IMR-90 (cell line): ENCODE measurements around the gene LDB1. TPM values are rescaled to one million over a fixed set of nuclear protein-coding genes. Genes with fewer than 3 reads are reported as not detected.

ENCODE experiments used
- ATAC-seq: fragments of 200-7000 bp; cut with Tn5 transposase; 2 replicates; pipeline ENCODE4 v1.9.1; 2020; ENCODE audit warnings: low read depth, mild to moderate bottlenecking, moderate library complexity
- BruUV-seq: library from RNA; stranded (reverse); fragments of 400-500 nt; replicated peaks from 2 replicates; lab custom pipeline; 2021; lab: Mats Ljungman, UMichigan
- CTCF ChIA-PET: fragments of 300-600 bp; formaldehyde crosslinking; extraction: SDS; loops from one replicate; lab custom pipeline; 2021; ENCODE audit warnings: antibody characterized with exemption; lab: Yijun Ruan, JAX
- POLR2A ChIA-PET: fragments of 300-600 bp; sonication (Branson Sonifier 250); formaldehyde crosslinking; loops from one replicate; lab custom pipeline; 2022; ENCODE audit warnings: antibody characterized with exemption; ENCODE audit not compliant: unreplicated experiment; lab: Charles Lee
- DNase-seq: peaks from one replicate; pipeline ENCODE4 v3.0.0; 2013
- H2AFZ ChIP-seq: replicated peaks from 2 replicates; pipeline ENCODE3; 2013; ENCODE audit warnings: low read length, mild to moderate bottlenecking; ENCODE audit not compliant: poor library complexity
- H2AK5ac ChIP-seq: 2 replicates; pipeline ENCODE4 v1.6.1; 2013; ENCODE audit warnings: low read depth, low read length, inconsistent platforms
- H2AK9ac ChIP-seq: replicated peaks from 2 replicates; pipeline ENCODE3; 2013; ENCODE audit warnings: mild to moderate bottlenecking, low read depth, low read length, moderate library complexity; ENCODE audit not compliant: poor library complexity
- H2BK120ac ChIP-seq: 2 replicates; pipeline ENCODE4 v1.6.1; 2013; ENCODE audit warnings: low read depth, low read length, inconsistent platforms
- H2BK15ac ChIP-seq: 3 replicates; pipeline ENCODE4 v1.6.1; 2013; ENCODE audit warnings: low read depth, low read length, inconsistent platforms
- H2BK20ac ChIP-seq: 2 replicates; pipeline ENCODE4 v1.6.1; 2013; ENCODE audit warnings: low read depth, mild to moderate bottlenecking, inconsistent platforms, low read length, moderate library complexity
- H2BK5ac ChIP-seq: 2 replicates; pipeline ENCODE4 v1.6.1; 2013; ENCODE audit warnings: mild to moderate bottlenecking, low read depth, low read length, inconsistent platforms; ENCODE audit not compliant: poor library complexity, severe bottlenecking
- H3K14ac ChIP-seq: replicated peaks from 2 replicates; pipeline ENCODE4 v1.6.1; 2013; ENCODE audit warnings: low read depth, low read length, inconsistent platforms
- H3K18ac ChIP-seq: 2 replicates; pipeline ENCODE4 v1.6.1; 2013; ENCODE audit warnings: low read depth, low read length, control low read depth
- H3K23ac ChIP-seq: 2 replicates; pipeline ENCODE4 v1.6.1; 2013; ENCODE audit warnings: low read depth, low read length, inconsistent platforms
- H3K27ac ChIP-seq: 2 replicates; pipeline ENCODE4 v1.5.1; 2013; ENCODE audit warnings: mild to moderate bottlenecking, control low read depth, low read length; ENCODE audit not compliant: insufficient read depth
- H3K27me3 ChIP-seq: 2 replicates; pipeline ENCODE4 v1.6.1; 2013; ENCODE audit warnings: low read length; ENCODE audit not compliant: control insufficient read depth, insufficient read depth
- H3K36me3 ChIP-seq: 2 replicates; pipeline ENCODE4 v1.6.1; 2013; ENCODE audit warnings: low read length, mixed read lengths; ENCODE audit not compliant: control insufficient read depth, insufficient read depth
- H3K4ac ChIP-seq: 2 replicates; pipeline ENCODE4 v1.6.1; 2013; ENCODE audit warnings: low read depth, low read length, inconsistent platforms
- H3K4me1 ChIP-seq: 2 replicates; pipeline ENCODE4 v1.6.1; 2013; ENCODE audit warnings: low read length, mixed read lengths; ENCODE audit not compliant: control insufficient read depth, insufficient read depth
- H3K4me2 ChIP-seq: 2 replicates; pipeline ENCODE4 v1.6.1; 2013; ENCODE audit warnings: low read depth, mild to moderate bottlenecking, control low read depth, low read length, moderate library complexity
- H3K4me3 ChIP-seq: 2 replicates; pipeline ENCODE4 v1.5.1; 2013; ENCODE audit warnings: low read depth, mild to moderate bottlenecking, control low read depth, low read length, moderate library complexity; ENCODE audit not compliant: insufficient read depth
- H3K56ac ChIP-seq: 2 replicates; pipeline ENCODE4 v1.6.1; 2013; ENCODE audit warnings: low read length, inconsistent platforms; ENCODE audit not compliant: insufficient read depth; ENCODE audit errors: extremely low read depth
- H3K79me1 ChIP-seq, 2 experiments: 2 replicates each; pipeline ENCODE4 v1.6.1; 2013; ENCODE audit warnings: low read length in 2 of 2, inconsistent platforms in 1 of 2, low read depth in 1 of 2
- H3K9ac ChIP-seq: 2 replicates; pipeline ENCODE4 v1.6.1; 2013; ENCODE audit warnings: low read depth, low read length, control low read depth
- H3K9me1 ChIP-seq: 2 replicates; pipeline ENCODE4 v1.6.1; 2013; ENCODE audit warnings: low read length, inconsistent platforms; ENCODE audit not compliant: insufficient read depth
- H3K9me3 ChIP-seq: 2 replicates; pipeline ENCODE4 v1.6.1; 2013; ENCODE audit warnings: low read length; ENCODE audit not compliant: control insufficient read depth, insufficient read depth
- H4K20me1 ChIP-seq: 2 replicates; pipeline ENCODE4 v1.6.1; 2013; ENCODE audit warnings: low read length, inconsistent platforms; ENCODE audit not compliant: insufficient read depth
- H4K5ac ChIP-seq: 2 replicates; pipeline ENCODE4 v1.6.1; 2013; ENCODE audit warnings: mild to moderate bottlenecking, low read depth, low read length, control low read depth
- H4K8ac ChIP-seq, 2 experiments: 2 replicates each; pipeline ENCODE4 v1.6.1; 2013; ENCODE audit warnings: low read depth in 2 of 2, low read length in 2 of 2, control low read depth in 1 of 2, inconsistent platforms in 1 of 2
- H4K91ac ChIP-seq: 2 replicates; pipeline ENCODE4 v1.6.1; 2013; ENCODE audit warnings: low read depth, low read length, inconsistent platforms; ENCODE audit not compliant: insufficient read depth
- BHLHE40 ChIP-seq: fragments of 150-350 bp; IDR thresholded peaks from 2 replicates; pipeline ENCODE4 v1.6.1; 2016; ENCODE audit warnings: mild to moderate bottlenecking, low read depth, low read length
- CEBPB ChIP-seq: IDR thresholded peaks from 2 replicates; pipeline ENCODE4 v1.6.1; 2012; ENCODE audit warnings: low read depth, low read length, improper control_type of control experiment
- CHD1 ChIP-seq: IDR thresholded peaks from 2 replicates; pipeline ENCODE4 v1.6.1; 2012; ENCODE audit warnings: low read depth, low read length, improper control_type of control experiment
- CTCF ChIP-seq: conservative IDR thresholded peaks from 2 replicates; pipeline ENCODE4 v1.5.1; 2012; ENCODE audit warnings: mild to moderate bottlenecking, low read depth, low read length, improper control_type of control experiment
- FOS ChIP-seq: fragments of 150-350 bp; IDR thresholded peaks from 2 replicates; pipeline ENCODE4 v1.6.1; 2016; ENCODE audit warnings: low read depth, low read length
- MAFK ChIP-seq: IDR thresholded peaks from 2 replicates; pipeline ENCODE4 v1.6.1; 2012; ENCODE audit warnings: low read depth, low read length, improper control_type of control experiment
- MAZ ChIP-seq: IDR thresholded peaks from 2 replicates; pipeline ENCODE4 v1.6.1; 2012; ENCODE audit warnings: low read depth, mild to moderate bottlenecking, low read length, improper control_type of control experiment, moderate library complexity, borderline replicate concordance
- MXI1 ChIP-seq: IDR thresholded peaks from 2 replicates; pipeline ENCODE4 v1.6.1; 2012; ENCODE audit warnings: low read depth, mild to moderate bottlenecking, low read length, moderate library complexity, borderline replicate concordance
- NFE2L2 ChIP-seq: fragments of 150-350 bp; IDR thresholded peaks from 2 replicates; pipeline ENCODE4 v1.6.1; 2016; ENCODE audit warnings: low read depth, mild to moderate bottlenecking, low read length
- POLR2A ChIP-seq: IDR thresholded peaks from 2 replicates; pipeline ENCODE4 v1.6.1; 2012; ENCODE audit warnings: mild to moderate bottlenecking, low read depth, low read length
- RAD21 ChIP-seq: IDR thresholded peaks from 2 replicates; pipeline ENCODE4 v1.6.1; 2012; ENCODE audit warnings: low read length, improper control_type of control experiment
- RCOR1 ChIP-seq: IDR thresholded peaks from 2 replicates; pipeline ENCODE4 v1.6.1; 2012; ENCODE audit warnings: mild to moderate bottlenecking, low read length, improper control_type of control experiment; ENCODE audit not compliant: insufficient replicate concordance
- RFX5 ChIP-seq: IDR thresholded peaks from 2 replicates; pipeline ENCODE4 v1.8.0; 2012; ENCODE audit warnings: low read depth, mild to moderate bottlenecking, low read length, moderate library complexity
- SMC3 ChIP-seq: fragments of 150-350 bp; IDR thresholded peaks from 2 replicates; pipeline ENCODE4 v1.6.1; 2016; ENCODE audit warnings: low read depth, mild to moderate bottlenecking, antibody characterized with exemption, low read length, moderate library complexity
- USF2 ChIP-seq: fragments of 150-350 bp; IDR thresholded peaks from 2 replicates; pipeline ENCODE4 v1.6.1; 2017; ENCODE audit warnings: mild to moderate bottlenecking, antibody characterized with exemption, low read length, low read depth
- WGBS, 2 experiments: methylation state at CpG; one replicate each; pipeline versions ENCODE4 v1.1.5 to v1.1.7; 2013; ENCODE audit warnings: missing lambda C conversion rate in 2 of 2; ENCODE audit not compliant: insufficient read length in 1 of 2; ENCODE audit errors: extremely low coverage in 2 of 2; 5-methylcytosine and 5-hydroxymethylcytosine counted together
- dilution Hi-C: fragments of 300-500 bp; cut with HindIII; formaldehyde crosslinking; loops from one replicate; pipeline ENCODE4 v1.14.3; 2018; ENCODE audit warnings: low sequenced_read_pairs; ENCODE audit not compliant: unreplicated experiment
- in situ Hi-C: fragments of 300-500 bp; cut with MboI; formaldehyde crosslinking; loops from 3 replicates; pipeline ENCODE4 v1.14.3; 2019; ENCODE audit warnings: low sequenced_read_pairs, inconsistent platforms, mixed read lengths
- intact Hi-C: fragments of 100-400 bp; cut with micrococcal nuclease; formaldehyde crosslinking; loops from 2 replicates; pipeline ENCODE4 v1.10.0; 2022
- polyA plus RNA-seq, 3 experiments: library from polyadenylated mRNA; depleted of rRNA; stranded (reverse); fragments of >200 nt; gene quantifications; 2 replicates each; pipeline ENCODE4 v1.2.3, GENCODE V29; 2012; ENCODE audit warnings: low replicate concordance in 1 of 3
- total RNA-seq: library from RNA; depleted of rRNA; stranded (reverse); fragments of >200 nt; gene quantifications from 2 replicates; pipeline ENCODE4 v1.2.3, GENCODE V29; 2012

The LDB1 gene
- total and polyA plus RNA-seq, 2 of the 4 experiments (the other 2 are of a cell fraction), result 47.9 to 92.4 TPM

GRCh38 chr10:102067091-102067916, 52.9 kb downstream of the LDB1 start:
- H3K18ac ChIP-seq, result no peak overlapping the region
- H3K4me1 ChIP-seq, result peaks cover 22% of the 10 kb centered on the region
- no peak overlapping the region for H3K56ac ChIP-seq
- no peak overlapping the region for H2AK9ac ChIP-seq
- ChIA-PET POLR2A (no interaction called here), CTCF (interaction anchor here (1.2 to 1.5 kb wide), 2 partner anchors 57 to 227 kb away, joined by 3 read pairs; no protein-coding TSS in a partner anchor)
- no peak overlapping the region for H3K27ac ChIP-seq
- no peak overlapping the region for H4K91ac ChIP-seq
- dilution Hi-C loops (no loop called here), intact Hi-C loops (no loop called here), in situ Hi-C loops (no loop called here)
- peaks cover 33% of the 10 kb centered on the region for H4K20me1 ChIP-seq
- no peak overlapping the region for H4K5ac ChIP-seq
- H4K8ac ChIP-seq, result no peak overlapping the region
- no peak overlapping the region for H3K14ac ChIP-seq
- no TSS peak for BruUV-seq
- H3K27me3 ChIP-seq, result no peaks in the 10 kb centered on the region
- H2BK15ac ChIP-seq, result no peak overlapping the region
- H3K4me2 ChIP-seq, result no peak overlapping the region; the same call in 1 of the 2 replicates
- no peaks in the 10 kb centered on the region for H3K9me3 ChIP-seq
- H3K36me3 ChIP-seq, result peaks cover 20% of the 10 kb centered on the region
- no peak overlapping the region for H3K4me3 ChIP-seq
- no peak overlapping the region for H2AFZ ChIP-seq
- H2BK5ac ChIP-seq, result no peak overlapping the region
- H3K79me1 ChIP-seq, result peaks cover 22 to 46% of the 10 kb centered on the region in 2 experiments
- H2BK20ac ChIP-seq, result no peak overlapping the region
- peak overlapping the region; percentile 16; the same call in 1 of the 2 replicates for H3K23ac ChIP-seq
- DNase-seq (no peak), ATAC-seq (no peak)
- H3K9ac ChIP-seq, result no peak overlapping the region
- no peak overlapping the region for H3K4ac ChIP-seq
- H2AK5ac ChIP-seq, result no peak overlapping the region
- H3K9me1 ChIP-seq, result peaks cover 22% of the 10 kb centered on the region
- H2BK120ac ChIP-seq, result no peak overlapping the region
- 86% methylated on average over 8 of the region's 18 CpGs; no CpG with 5 or more reads in 1 of the 2 experiments for WGBS, 2 experiments
- TF ChIP-seq SMC3, result no peak
- TF ChIP-seq MAFK, result no peak
- no peak for TF ChIP-seq FOS
- TF ChIP-seq POLR2A, result no peak
- no peak for TF ChIP-seq CHD1
- TF ChIP-seq NFE2L2, result no peak
- TF ChIP-seq BHLHE40, result no peak
- TF ChIP-seq CTCF, result no peak
- no peak for TF ChIP-seq CEBPB
- no peak for TF ChIP-seq RFX5
- TF ChIP-seq MXI1, result no peak
- TF ChIP-seq RCOR1, result no peak
- TF ChIP-seq RAD21, result no peak
- TF ChIP-seq USF2, result no peak
- TF ChIP-seq MAZ, result no peak
